Lung (tissue), 12 donors: ENCODE results near the gene NSG2. TPM values are rescaled to one million over a fixed set of nuclear protein-coding genes. Genes with fewer than 3 reads are reported as not detected.
A peak's percentile ranks its signal among the peaks of the same experiment; 100 is the strongest.

Experiments
- ATAC-seq: fragments of 200-7000 bp; cut with Tn5 transposase; one replicate; pipeline ENCODE4 v1.9.1; 2020; ENCODE audit warnings: moderate number of reproducible peaks; ENCODE audit not compliant: insufficient read depth, low FRiP score
- DNase-seq, 3 donors: peaks; one replicate each; pipeline ENCODE4 v3.0.0-alpha.2; 2013 to 2017
- H3K27ac ChIP-seq, 2 donors: one replicate each; pipeline ENCODE4 v1.5.1; 2013; ENCODE audit warnings: mild to moderate bottlenecking in 2 of 2, moderate library complexity in 2 of 2, control low read depth in 1 of 2, inconsistent platforms in 1 of 2, low read depth in 1 of 2, low read length in 1 of 2
- H3K27me3 ChIP-seq, 3 donors: one replicate each; pipeline ENCODE4 v1.5.1; 2013; ENCODE audit warnings: low read length in 2 of 3; ENCODE audit not compliant: control insufficient read depth in 3 of 3, insufficient read depth in 3 of 3
- H3K36me3 ChIP-seq, 4 donors: one replicate each; pipeline ENCODE4 v1.5.1; 2013; ENCODE audit warnings: low read length in 4 of 4, mild to moderate bottlenecking in 1 of 4, moderate library complexity in 1 of 4; ENCODE audit not compliant: control insufficient read depth in 4 of 4, insufficient read depth in 4 of 4
- H3K4me1 ChIP-seq, 5 donors: one replicate each; pipeline ENCODE4 v1.5.1; 2013; ENCODE audit warnings: low read length in 5 of 5, mild to moderate bottlenecking in 2 of 5, moderate library complexity in 1 of 5; ENCODE audit not compliant: control insufficient read depth in 5 of 5, insufficient read depth in 5 of 5
- H3K4me3 ChIP-seq: one replicate; pipeline ENCODE4 v1.5.1; 2013; ENCODE audit warnings: mild to moderate bottlenecking, control low read depth, moderate library complexity
- H3K9ac ChIP-seq, 2 donors: one replicate each; pipeline ENCODE4 v1.5.1; 2013; ENCODE audit warnings: low read length in 2 of 2, control low read depth in 1 of 2; ENCODE audit not compliant: insufficient read depth in 1 of 2
- H3K9me3 ChIP-seq, 4 donors: one replicate each; pipeline ENCODE4 v1.5.1; 2013; ENCODE audit warnings: low read length in 3 of 4, mild to moderate bottlenecking in 1 of 4, moderate library complexity in 1 of 4; ENCODE audit not compliant: control insufficient read depth in 4 of 4, insufficient read depth in 3 of 4
- CTCF ChIP-seq: IDR thresholded peaks from 2 replicates; pipeline ENCODE4 v1.5.1; 2012; ENCODE audit warnings: mild to moderate bottlenecking; ENCODE audit errors: control extremely low read depth, extremely low read depth
- WGBS, 2 donors: extraction: QIAGEN DNeasy Blood & Tissue Kit; methylation state at CpG; one replicate each; pipeline ENCODE4 v1.1.7; 2013; 5-methylcytosine and 5-hydroxymethylcytosine counted together
- polyA plus RNA-seq, 2 donors: library from polyadenylated mRNA; stranded (reverse); fragments of 200-250 nt; gene quantifications; one replicate each; pipeline ENCODE4 v1.2.1, GENCODE V29; 2013
- total RNA-seq, 2 donors: library from RNA; depleted of rRNA in 1 of 2; stranded (reverse); fragments of >200 nt in 1 of 2; gene quantifications; one replicate each; pipeline ENCODE4 v1.2.1, GENCODE V29; 2014 to 2021
- donor health status: control.
- donor health status: control.
- donor health status: Bipolar disorder and iron deficiency.
- donor health status: healthy.
- donor health status: DM: yes; HTN: yes; CAD: no.

The NSG2 gene
- total and polyA plus RNA-seq, 4 donors: 0.13 to 1.6 (median 0.16) TPM; not detected in 1

GRCh38 chr5:174106997-174107655 is 61.6 kb downstream of the NSG2 start:
- no peak for DNase-seq
- H3K4me3 ChIP-seq: no peak overlapping the region
- no peak for TF ChIP-seq CTCF
- H3K27ac ChIP-seq: no peak overlapping the region
- no peak overlapping the region for H3K9ac ChIP-seq
- ATAC-seq: no peak
- no peaks in the 10 kb centered on the region for H3K27me3 ChIP-seq
- no peaks in the 10 kb centered on the region for H3K36me3 ChIP-seq
- 72 to 80% methylated on average over 17 of the region's 17 CpGs for WGBS, 2 donors
- peaks cover 0 to 1% (median 0%) of the 10 kb centered on the region in 4 donors for H3K9me3 ChIP-seq
- H3K4me1 ChIP-seq: no peaks in the 10 kb centered on the region

- no peak overlapping the region for H3K27ac ChIP-seq
- 87 to 91% methylated on average over 6 of the region's 6 CpGs for WGBS, 2 donors
- no peak overlapping the region for H3K4me3 ChIP-seq
- H3K27me3 ChIP-seq: no peaks in the 10 kb centered on the region
- H3K9me3 ChIP-seq: peaks cover 0 to 1% (median 0%) of the 10 kb centered on the region in 4 donors
- DNase-seq (no peak), ATAC-seq (no peak)
- no peaks in the 10 kb centered on the region for H3K36me3 ChIP-seq
- no peaks in the 10 kb centered on the region for H3K4me1 ChIP-seq
- no peak overlapping the region for H3K9ac ChIP-seq
- TF ChIP-seq CTCF: no peak
These were observed 63.2 kb downstream of the NSG2 start for GRCh38 chr5:174108745-174109144.

GRCh38 chr5:174109698-174110260 is 64.3 kb downstream of the NSG2 start:
- Histone ChIP-seq H3K4me1 (no peaks in the 10 kb centered on the region), H3K4me3 (no peak overlapping the region), H3K9ac (no peak overlapping the region), H3K9me3 (peaks cover 0 to 1% (median 0%) of the 10 kb centered on the region in 4 donors), H3K36me3 (no peaks in the 10 kb centered on the region), H3K27ac (no peak overlapping the region), H3K27me3 (no peaks in the 10 kb centered on the region)
- no peak for TF ChIP-seq CTCF
- ATAC-seq (no peak), DNase-seq (peak in 1 of 3 donors; percentile 26)
- WGBS, 2 donors: 69 to 87% methylated on average over 10 of the region's 10 CpGs
